ENCODE results near the gene OR52E1. TPM values are rescaled to one million over a fixed set of nuclear protein-coding genes. Genes with fewer than 3 reads are reported as not detected.

OR52E1 gene
- total RNA-seq, 1 donor from 2014 or later: not detected

DNA sequence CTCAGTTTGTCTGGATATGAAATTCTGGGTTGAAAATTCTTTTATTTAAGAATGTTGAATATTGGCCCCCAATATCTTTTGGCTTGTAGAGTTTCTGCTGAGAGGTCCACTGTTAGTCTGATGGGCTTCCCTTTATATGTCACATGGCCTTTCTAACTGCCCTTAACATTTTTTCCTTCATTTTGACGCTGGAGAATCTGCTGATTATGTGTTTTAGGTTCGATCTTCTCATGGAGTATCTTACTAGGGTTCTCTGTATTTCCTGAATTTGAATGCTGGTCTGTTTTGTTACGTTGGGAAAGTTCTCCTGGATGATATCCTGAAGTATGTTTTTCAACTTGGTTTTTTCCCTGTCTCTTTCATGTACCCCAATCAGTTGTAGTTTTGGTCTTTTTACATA is 46.0 kb downstream of the OR52E1 start:
- no peak for DNase-seq (ENCODE audit: low read depth in 2 of 2)

DNA sequence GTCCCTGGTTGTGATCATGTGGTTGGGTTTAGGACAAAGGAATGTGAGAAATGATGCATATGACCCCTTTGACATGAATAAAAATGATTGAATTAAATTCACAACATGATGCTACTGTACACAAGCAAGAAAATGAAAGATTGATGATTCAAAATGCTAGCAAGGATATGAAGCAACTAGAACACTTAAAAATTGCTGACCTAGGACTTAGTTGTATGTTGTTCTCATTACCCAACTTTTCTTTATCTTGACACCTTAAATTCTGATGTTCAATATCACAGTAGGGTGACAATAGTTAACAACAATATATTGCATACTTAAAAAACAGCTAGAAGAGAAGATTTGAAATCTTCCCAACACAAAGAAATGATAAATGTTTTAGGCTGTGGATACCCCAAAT is 48.2 kb downstream of the OR52E1 start:
- no peak for DNase-seq (ENCODE audit: low read depth in 2 of 2)

DNA sequence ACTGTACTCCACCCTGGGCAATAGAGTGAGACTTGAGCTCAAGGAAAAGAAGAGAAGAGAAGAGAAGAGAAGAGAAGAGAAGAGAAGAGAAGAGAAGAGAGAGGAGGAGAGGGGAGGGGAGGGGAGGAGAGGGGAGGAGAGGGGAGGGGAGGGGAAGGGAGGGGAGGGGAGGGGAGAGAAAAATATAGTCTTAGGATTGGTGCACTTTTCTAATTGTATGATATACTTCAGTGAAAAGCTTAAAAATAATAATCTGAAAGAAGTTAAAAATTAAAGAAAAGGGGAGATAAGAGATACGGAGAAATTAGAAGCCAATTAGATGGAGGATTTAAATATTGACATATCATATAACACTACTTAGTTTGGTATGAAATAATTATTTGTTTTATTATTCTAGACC is 49.5 kb downstream of the OR52E1 start:
- DNase-seq (ENCODE audit: low read depth in 2 of 2): no peak

Other genes with a start within 250 kb of the OR52E1 start
- gene OR51F2, start 248.3 kb upstream of the OR52E1 start, total RNA-seq: not detected in 2 replicates
- not detected in 2 replicates for gene OR51S1, start 220.4 kb upstream of the OR52E1 start, total RNA-seq
- gene OR51T1, start 187.7 kb upstream of the OR52E1 start, total RNA-seq: not detected in 2 replicates
- not detected in 2 replicates for gene OR51A7, start 165.8 kb upstream of the OR52E1 start, total RNA-seq
- not detected in 2 replicates for gene OR51G2, start 150.2 kb upstream of the OR52E1 start, total RNA-seq
- not detected in 2 replicates for gene OR51G1, start 145.2 kb upstream of the OR52E1 start, total RNA-seq
- gene OR51A4, start 122.0 kb upstream of the OR52E1 start, total RNA-seq: not detected in 2 replicates
- gene OR51A2, start 113.9 kb upstream of the OR52E1 start, total RNA-seq: not detected in 2 replicates
- gene OR51L1, start 74.7 kb upstream of the OR52E1 start, total RNA-seq: not detected in 2 replicates
- gene OR52J3, start 23.0 kb upstream of the OR52E1 start, total RNA-seq: not detected in 2 replicates
- gene OR52E2, start 9.9 kb upstream of the OR52E1 start, total RNA-seq: not detected in 2 replicates
- gene OR52A5, start 68.8 kb downstream of the OR52E1 start, total RNA-seq: not detected in 2 replicates
- gene OR52A1, start 85.2 kb downstream of the OR52E1 start, total RNA-seq: not detected in 2 replicates
- gene OR51V1, start 131.1 kb downstream of the OR52E1 start, total RNA-seq: not detected in 2 replicates
- gene HBB, start 157.5 kb downstream of the OR52E1 start, total RNA-seq: not detected in 2 replicates
- gene HBD, start 164.9 kb downstream of the OR52E1 start, total RNA-seq: not detected in 2 replicates
- gene HBG1, start 180.3 kb downstream of the OR52E1 start, total RNA-seq: not detected in 2 replicates
- gene HBG2, start 185.2 kb downstream of the OR52E1 start, total RNA-seq: not detected in 2 replicates
- 0.22 TPM in 1 of 2 replicates, not detected in the other for gene HBE1, start 200.4 kb downstream of the OR52E1 start, total RNA-seq
- not detected in 2 replicates for gene OR51B4, start 232.4 kb downstream of the OR52E1 start, total RNA-seq